Pons (tissue), 1 donor: ENCODE results near the gene TMEM258.

Source experiments
- DNase-seq: peaks from one replicate; pipeline ENCODE4 v3.0.0-alpha.2; 2016; ENCODE audit warnings: low spot score

Gene TMEM258

DNA sequence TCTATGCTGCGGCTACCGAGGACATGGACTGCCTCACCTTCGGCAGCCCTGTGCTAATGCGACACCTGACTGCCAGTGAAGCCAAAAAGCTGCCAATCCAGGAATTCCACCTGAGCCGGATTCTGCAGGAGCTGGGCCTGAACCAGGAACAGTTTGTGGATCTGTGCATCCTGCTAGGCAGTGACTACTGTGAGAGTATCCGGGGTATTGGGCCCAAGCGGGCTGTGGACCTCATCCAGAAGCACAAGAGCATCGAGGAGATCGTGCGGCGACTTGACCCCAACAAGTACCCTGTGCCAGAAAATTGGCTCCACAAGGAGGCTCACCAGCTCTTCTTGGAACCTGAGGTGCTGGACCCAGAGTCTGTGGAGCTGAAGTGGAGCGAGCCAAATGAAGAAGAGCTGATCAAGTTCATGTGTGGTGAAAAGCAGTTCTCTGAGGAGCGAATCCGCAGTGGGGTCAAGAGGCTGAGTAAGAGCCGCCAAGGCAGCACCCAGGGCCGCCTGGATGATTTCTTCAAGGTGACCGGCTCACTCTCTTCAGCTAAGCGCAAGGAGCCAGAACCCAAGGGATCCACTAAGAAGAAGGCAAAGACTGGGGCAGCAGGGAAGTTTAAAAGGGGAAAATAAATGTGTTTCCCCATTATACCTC, 3.6 kb upstream of the TMEM258 start:
- no peak for DNase-seq

GRCh38 chr11:61795459-61795858, 3.1 kb upstream of the TMEM258 start:
- DNase-seq = no peak

DNA sequence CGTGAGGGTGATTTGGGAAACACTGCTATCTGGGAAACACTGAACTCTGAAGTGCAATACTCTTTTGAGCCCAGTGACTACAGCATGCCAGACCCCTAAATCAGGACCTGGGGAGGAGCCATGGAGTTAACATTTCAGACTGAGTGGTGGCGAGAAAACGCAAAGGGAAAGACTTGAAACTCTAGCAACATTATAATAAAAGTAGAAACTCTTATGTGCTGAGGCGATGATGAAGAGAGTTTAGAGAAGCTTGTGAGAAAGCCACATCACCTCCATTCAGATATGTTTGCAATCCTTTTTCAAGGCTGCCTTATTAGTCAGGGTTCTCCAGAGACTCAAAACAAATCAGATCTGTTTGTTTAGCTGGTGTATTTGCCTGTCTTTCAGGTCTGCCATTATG, 2.2 kb upstream of the TMEM258 start:
- DNase-seq = no peak

- no peak for DNase-seq
These were observed 1.4 kb upstream of the TMEM258 start for GRCh38 chr11:61793829-61794204.

DNA sequence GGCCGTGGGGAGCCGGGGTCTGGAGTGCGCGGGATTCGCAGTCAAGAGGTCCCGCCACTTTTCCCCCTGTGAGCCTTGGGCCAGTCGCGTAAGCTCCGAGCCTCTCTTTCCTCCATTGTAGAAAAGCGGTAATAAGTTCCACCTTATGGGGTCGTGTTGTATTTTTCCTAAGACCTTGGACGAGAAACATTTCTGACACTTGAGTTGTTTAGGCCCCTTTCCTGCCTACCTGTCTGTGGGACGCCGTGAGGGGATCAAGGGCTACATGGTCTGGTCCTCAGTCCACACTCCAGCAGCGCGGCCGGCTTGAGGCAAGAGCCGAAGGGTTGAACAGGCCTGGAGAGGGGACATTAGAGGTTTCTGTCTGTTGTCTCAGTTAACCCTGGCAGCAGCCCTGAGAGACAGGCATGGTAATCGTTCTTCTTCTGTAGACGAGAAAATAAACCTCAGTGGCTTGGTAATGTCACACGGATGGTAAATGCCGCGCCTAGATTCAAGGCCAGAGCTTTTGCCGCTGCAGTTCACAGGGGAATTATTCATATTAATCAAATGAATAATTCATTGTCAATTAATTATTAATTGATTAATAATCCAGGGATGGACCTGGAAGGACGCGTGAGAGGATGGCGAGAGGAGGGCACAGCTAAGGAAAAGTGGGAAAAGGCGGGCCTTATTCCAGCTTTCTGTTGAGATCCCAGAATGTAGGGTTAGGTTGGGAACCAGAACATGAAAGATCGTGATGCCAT, 857 bp upstream of the TMEM258 start:
- DNase-seq = no peak

- peak; percentile 99 for DNase-seq
These were observed 576 bp downstream of the TMEM258 start for GRCh38 chr11:61791737-61792309.

DNA sequence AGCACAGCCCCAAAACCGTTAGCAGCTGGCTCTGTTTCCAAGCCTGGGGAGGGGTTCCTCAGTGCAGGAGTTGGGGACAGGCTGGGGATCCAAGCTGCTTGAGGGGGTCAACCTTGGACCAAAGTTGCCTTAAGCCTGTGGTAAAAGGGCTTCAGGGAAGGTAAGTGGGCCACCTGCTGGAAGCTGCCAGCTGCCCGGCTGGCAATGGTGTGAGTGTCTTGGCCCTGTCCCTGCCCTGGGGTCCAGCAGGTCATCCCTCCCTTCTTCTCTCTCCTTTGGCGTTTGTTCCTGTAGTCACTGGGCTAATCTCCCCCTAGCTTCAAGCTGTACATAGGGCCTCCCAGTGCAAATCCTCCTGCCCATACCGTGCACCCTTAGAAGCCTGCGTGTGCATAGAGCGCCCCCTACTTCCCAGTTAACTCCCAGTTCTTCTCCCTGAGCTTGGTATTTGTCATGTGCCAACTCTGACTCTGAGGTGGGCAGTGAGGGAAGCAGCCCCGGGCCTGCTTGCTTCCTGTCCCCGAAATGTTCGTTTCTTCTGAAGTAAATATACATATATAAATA, 4.4 kb downstream of the TMEM258 start:
- DNase-seq = peak; percentile 92

GRCh38 chr11:61785837-61786402, 6.5 kb downstream of the TMEM258 start:
- no peak for DNase-seq

- no peak for DNase-seq
These were observed 7.9 kb downstream of the TMEM258 start for GRCh38 chr11:61784506-61784805.

DNA sequence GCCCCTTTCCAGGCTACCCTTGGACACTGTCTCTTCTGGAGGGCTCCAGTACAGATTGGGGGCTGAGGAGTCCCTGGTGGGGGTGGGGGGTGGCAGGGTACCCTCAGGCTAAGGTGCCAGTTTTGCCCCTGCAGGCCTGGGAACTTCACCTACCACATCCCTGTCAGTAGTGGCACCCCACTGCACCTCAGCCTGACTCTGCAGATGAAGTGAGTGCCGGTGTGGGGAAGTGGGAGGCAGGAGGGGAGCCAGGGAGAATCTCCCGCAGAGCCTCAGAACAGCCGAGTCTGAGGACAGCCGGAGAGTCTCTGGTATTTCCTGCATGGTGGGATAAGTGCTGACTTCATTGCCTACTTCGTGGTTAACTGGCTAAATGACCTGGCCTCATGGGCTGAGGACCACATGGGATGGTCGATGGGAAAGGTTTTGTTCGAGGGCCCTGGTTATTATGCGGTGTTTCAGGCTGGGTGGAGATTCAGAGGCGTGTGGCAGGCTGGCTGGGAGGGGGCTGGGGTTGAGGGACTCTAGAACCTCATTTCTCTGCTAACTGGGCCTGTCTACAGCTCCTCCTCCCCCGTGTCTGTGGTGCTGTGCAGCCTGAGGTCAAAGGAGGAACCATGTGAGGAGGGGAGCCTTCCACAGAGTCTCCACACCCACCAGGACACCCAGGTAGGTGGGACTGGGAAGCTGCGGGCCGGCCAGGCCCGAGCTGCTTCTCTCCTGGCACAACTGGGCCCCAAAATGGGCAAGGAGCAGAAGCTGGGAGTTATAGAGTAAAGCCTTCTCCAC, 8.5 kb downstream of the TMEM258 start:
- no peak for DNase-seq

- DNase-seq = no peak
These were observed 9.6 kb downstream of the TMEM258 start for GRCh38 chr11:61782841-61783240.

DNA sequence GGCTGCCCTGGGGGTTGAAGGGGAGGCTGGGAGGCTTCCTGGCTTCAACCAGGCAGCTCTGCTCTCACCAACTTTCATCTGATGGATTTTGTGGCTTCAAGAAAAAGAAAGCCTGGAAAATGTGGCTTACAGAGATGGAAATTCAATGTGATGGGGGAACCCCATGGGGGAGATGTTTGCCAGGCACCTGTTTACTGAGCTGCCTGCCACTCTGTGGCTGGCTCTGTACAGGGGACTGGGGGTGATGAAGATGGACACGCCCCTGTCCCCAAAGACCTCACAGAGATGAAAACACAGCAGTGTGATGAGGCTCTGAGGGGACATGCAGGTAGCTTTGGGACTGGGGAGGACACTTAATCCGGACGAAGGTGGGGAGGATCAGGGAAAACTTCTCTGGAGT, 10.1 kb downstream of the TMEM258 start:
- no peak for DNase-seq

DNA sequence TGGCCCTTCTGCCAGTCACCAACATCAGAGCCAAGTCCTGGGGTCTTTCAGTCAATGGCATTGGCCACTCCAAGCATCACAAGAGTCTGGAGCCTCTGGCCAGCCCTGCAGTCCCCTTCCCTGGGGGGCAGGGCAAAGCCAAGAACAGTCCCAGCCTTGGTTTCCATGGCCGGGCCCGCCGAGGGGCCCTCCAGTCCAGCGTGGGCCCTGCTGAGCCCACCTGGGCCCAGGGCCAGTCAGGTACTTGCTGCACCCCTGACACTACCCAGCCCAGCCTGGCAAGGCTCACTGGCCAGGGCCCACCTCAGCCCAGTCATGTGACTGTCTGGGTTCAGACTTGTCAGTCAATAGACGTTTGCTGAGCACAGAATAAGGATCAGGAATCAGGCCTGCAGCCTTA, 10.8 kb downstream of the TMEM258 start:
- DNase-seq = no peak

DNA sequence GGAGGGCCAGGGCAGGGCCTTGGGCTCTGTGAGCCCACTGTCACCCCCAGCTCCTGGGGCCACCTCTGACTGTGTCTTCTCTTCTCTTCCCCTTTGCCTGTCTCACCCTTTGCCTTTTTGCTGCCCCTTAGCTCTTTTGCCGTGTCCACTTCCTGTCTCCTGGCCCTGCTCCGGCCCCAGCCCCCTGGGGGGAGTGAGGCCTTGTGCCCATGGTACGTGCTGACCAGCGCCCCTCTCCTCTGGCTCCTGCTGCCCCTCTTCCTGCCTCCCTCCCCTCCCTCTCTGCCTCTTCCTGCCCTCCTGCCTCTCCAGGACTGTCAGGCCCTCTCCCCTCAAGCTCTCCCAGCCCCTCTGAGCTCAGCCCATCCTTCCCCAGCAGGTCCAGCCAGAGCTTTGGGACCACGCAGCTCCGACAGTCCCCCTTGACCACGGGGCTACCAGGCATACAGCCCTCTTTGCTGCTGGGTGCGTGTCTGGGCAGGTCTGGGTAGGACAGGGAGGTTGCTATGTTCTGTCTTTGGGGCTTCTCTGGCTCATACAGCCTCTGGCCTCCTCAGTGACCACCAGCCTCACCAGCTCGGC, 11.7 kb downstream of the TMEM258 start:
- no peak for DNase-seq

GRCh38 chr11:61779666-61780525, 12.5 kb downstream of the TMEM258 start:
- DNase-seq = no peak

DNA sequence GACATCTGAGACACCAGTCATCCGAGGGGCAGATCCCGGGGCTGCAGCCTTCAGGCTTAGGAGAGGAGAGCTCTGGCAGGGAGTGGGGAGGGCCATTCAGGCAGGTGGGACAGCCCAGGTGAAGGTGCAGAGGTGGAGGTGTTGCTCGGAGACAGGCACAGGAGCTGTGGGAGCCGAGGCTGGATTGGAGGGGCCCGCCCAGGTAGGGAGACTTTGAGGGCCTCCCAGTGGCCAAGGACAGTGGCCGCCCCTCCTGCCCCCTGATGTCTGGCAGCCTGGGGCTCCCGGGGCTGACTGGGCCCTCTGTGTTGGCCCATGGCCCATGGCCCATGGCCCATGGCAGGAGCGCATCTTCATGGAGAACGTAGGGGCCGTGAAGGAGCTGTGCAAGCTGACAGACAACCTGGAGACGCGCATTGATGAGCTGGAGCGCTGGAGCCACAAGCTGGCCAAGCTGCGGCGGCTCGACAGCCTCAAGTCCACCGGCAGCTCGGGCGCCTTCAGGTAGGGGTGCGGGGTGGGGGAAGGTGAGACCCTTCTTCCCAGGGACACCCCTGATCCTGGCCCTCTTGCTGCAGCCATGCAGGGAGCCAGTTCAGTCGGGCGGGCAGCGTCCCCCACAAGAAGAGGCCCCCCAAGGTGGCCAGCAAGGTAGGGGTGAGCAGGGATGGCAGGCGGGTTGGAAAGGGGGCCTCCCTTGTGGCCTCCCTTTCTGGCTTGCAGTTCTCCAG, 13.3 kb downstream of the TMEM258 start:
- DNase-seq = no peak

GRCh38 chr11:61778357-61778886, 14.0 kb downstream of the TMEM258 start:
- no peak for DNase-seq

- no peak for DNase-seq
These were observed 14.9 kb downstream of the TMEM258 start for GRCh38 chr11:61777234-61778090.

GRCh38 chr11:61776561-61777075, 15.8 kb downstream of the TMEM258 start:
- DNase-seq = peak; percentile 68
